Mesendoderm (in vitro differentiated cells): ENCODE measurements around the gene KLHL25.
"Not testable (repeated sequence)": the region's sequence is repeated elsewhere in the genome, so short reads cannot be mapped to it uniquely, and the experiment has no call there.

Experiments used
- DNase-seq: peaks from one replicate; pipeline ENCODE4 v3.0.0; 2013
- H2AK5ac ChIP-seq: 2 replicates; pipeline ENCODE4 v1.6.1; 2013; ENCODE audit warnings: low read length, inconsistent platforms
- H2BK120ac ChIP-seq: 2 replicates; pipeline ENCODE4 v1.6.1; 2013; ENCODE audit warnings: low read depth, mild to moderate bottlenecking, low read length, moderate library complexity, mixed read lengths
- H2BK15ac ChIP-seq: replicated peaks from 2 replicates; pipeline ENCODE4 v1.6.1; 2013; ENCODE audit warnings: low read depth, mild to moderate bottlenecking, moderate library complexity
- H2BK5ac ChIP-seq: 2 replicates; pipeline ENCODE4 v1.6.1; 2013; ENCODE audit warnings: low read length, inconsistent platforms
- H3K18ac ChIP-seq: 2 replicates; pipeline ENCODE4 v1.6.1; 2013; ENCODE audit warnings: mild to moderate bottlenecking, low read length, mixed read lengths
- H3K23ac ChIP-seq: one replicate; pipeline ENCODE4 v1.6.1; 2013; ENCODE audit warnings: low read length
- H3K27ac ChIP-seq: 2 replicates; pipeline ENCODE4 v1.5.1; 2013; ENCODE audit warnings: low read depth, mild to moderate bottlenecking, inconsistent platforms, low read length, moderate library complexity
- H3K27me3 ChIP-seq: 2 replicates; pipeline ENCODE4 v1.6.1; 2013; ENCODE audit warnings: low read length, control low read depth, mild to moderate bottlenecking, inconsistent platforms; ENCODE audit not compliant: insufficient read depth, poor library complexity
- H3K36me3 ChIP-seq: 2 replicates; pipeline ENCODE4 v1.6.1; 2013; ENCODE audit warnings: low read length, inconsistent platforms; ENCODE audit not compliant: control insufficient read depth, insufficient read depth
- H3K4ac ChIP-seq: one replicate; pipeline ENCODE4 v1.6.1; 2013; ENCODE audit warnings: low read depth, mild to moderate bottlenecking, low read length, moderate library complexity
- H3K4me1 ChIP-seq: 2 replicates; pipeline ENCODE4 v1.6.1; 2013; ENCODE audit warnings: low read depth, low read length, inconsistent platforms; ENCODE audit not compliant: control insufficient read depth
- H3K4me2 ChIP-seq: 2 replicates; pipeline ENCODE4 v1.6.1; 2013; ENCODE audit warnings: low read length
- H3K4me3 ChIP-seq: 2 replicates; pipeline ENCODE4 v1.5.1; 2013; ENCODE audit warnings: mild to moderate bottlenecking, low read length
- H3K56ac ChIP-seq: one replicate; pipeline ENCODE4 v1.6.1; 2013; ENCODE audit warnings: low read length
- H3K79me1 ChIP-seq: 2 replicates; pipeline ENCODE4 v1.6.1; 2013; ENCODE audit warnings: low read length, inconsistent platforms
- H3K79me2 ChIP-seq: 2 replicates; pipeline ENCODE4 v1.6.1; 2013; ENCODE audit warnings: mild to moderate bottlenecking, low read length; ENCODE audit not compliant: control insufficient read depth, insufficient read depth
- H3K9ac ChIP-seq: 2 replicates; pipeline ENCODE4 v1.6.1; 2013; ENCODE audit warnings: low read length, inconsistent platforms
- H4K5ac ChIP-seq: one replicate; pipeline ENCODE4 v1.6.1; 2013; ENCODE audit warnings: low read length
- H4K8ac ChIP-seq: one replicate; pipeline ENCODE4 v1.6.1; 2013; ENCODE audit warnings: low read depth, mild to moderate bottlenecking, control low read depth, low read length, moderate library complexity
- WGBS: extraction: QIAGEN DNeasy Blood & Tissue Kit; methylation state at CpG from one replicate; pipeline ENCODE4 v1.1.7; 2013; ENCODE audit warnings: low lambda C conversion rate, missing lambda C conversion rate; ENCODE audit not compliant: insufficient coverage; ENCODE audit errors: extremely low coverage; 5-methylcytosine and 5-hydroxymethylcytosine counted together

KLHL25 gene

DNA sequence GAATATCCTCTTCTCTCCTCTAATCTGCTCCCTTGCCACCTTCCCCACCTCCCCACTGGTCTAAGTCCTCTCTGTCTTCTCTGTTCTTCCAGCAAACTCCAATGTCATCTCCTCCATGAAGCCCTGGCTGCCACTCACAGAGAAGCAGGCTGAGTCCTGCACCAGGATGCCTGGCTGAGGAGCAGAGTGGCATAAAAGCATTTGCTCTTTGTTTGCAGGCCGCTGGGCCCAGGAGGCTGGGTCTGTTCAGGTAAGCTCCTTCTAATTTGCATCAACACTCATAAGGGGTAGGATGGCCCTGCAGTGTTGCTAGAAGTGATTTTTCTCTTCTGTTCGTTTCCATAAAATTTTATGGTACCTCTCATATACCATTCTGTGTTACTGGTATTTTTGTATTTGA is 43.2 kb upstream of the KLHL25 start:
- Histone ChIP-seq H3K27ac (no peak overlapping the region), H3K36me3 (no peaks in the 10 kb centered on the region), H3K18ac (no peak overlapping the region), H3K23ac (no peak overlapping the region), H2BK5ac (no peak overlapping the region), H4K5ac (no peak overlapping the region), H3K4me3 (no peak overlapping the region), H4K8ac (no peak overlapping the region), H3K79me1 (no peaks in the 10 kb centered on the region), H3K4me2 (no peak overlapping the region), H3K4me1 (no peaks in the 10 kb centered on the region), H3K4ac (no peak overlapping the region), H3K27me3 (no peaks in the 10 kb centered on the region), H2BK15ac (no peak overlapping the region), H3K56ac (no peak overlapping the region), H2AK5ac (no peak overlapping the region), H2BK120ac (no peak overlapping the region), H3K79me2 (no peaks in the 10 kb centered on the region), H3K9ac (no peak overlapping the region)
- no CpG with 5 or more reads among the region's 2 CpGs for WGBS
- DNase-seq, result no peak

DNA sequence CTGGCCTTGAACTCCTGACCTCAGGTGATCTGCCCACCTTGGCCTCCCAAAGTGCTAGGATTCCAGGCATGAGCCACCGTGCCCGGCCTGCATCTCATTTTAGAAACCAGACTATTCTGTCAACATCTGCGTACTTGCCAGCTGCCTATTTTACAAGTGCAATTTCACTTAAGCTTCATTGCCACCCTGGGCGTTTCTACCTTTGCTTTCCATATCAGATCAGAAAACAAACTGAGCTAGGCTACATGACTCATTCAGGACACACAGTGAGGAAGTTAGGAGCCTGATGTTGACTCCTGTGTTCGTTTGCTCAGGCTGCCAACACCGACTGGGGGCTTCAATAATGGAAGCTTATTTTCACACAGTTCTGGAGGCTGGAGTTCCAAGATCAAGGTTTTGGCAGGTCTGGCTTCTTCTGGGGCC is 42.3 kb upstream of the KLHL25 start:
- Histone ChIP-seq H2AK5ac (no peak overlapping the region), H2BK15ac (no peak overlapping the region), H3K56ac (no peak overlapping the region), H3K27me3 (no peaks in the 10 kb centered on the region), H3K4me1 (no peaks in the 10 kb centered on the region), H4K5ac (no peak overlapping the region), H3K36me3 (no peaks in the 10 kb centered on the region), H4K8ac (no peak overlapping the region), H3K79me2 (no peaks in the 10 kb centered on the region), H2BK5ac (no peak overlapping the region), H3K4me2 (no peak overlapping the region), H3K27ac (no peak overlapping the region), H3K4me3 (no peak overlapping the region), H2BK120ac (no peak overlapping the region), H3K18ac (no peak overlapping the region), H3K4ac (no peak overlapping the region), H3K23ac (no peak overlapping the region), H3K79me1 (no peaks in the 10 kb centered on the region), H3K9ac (no peak overlapping the region)
- no peak for DNase-seq
- WGBS, result no CpG with 5 or more reads among the region's 6 CpGs

DNA sequence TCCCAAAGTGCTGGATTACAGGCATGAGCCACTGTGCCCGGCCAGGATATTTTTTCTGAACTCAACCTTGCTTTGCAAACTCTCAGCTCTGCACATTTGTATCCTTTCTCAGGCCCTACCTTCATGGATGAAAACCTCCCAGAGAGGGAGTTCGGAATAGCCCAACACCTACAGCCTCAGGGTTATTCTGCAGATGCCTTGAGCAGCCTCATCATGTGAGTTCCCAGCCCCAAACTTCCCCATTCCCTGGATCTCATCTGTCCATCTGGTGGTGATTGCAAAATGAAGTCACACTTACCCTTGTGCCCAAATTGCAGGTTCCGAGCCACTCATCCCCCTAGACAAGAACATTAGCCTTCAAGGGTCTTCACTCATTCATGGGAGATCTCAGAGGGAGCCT is 39.9 kb upstream of the KLHL25 start:
- DNase-seq, result no peak
- H3K23ac ChIP-seq, result no peak overlapping the region
- no peak overlapping the region for H3K27ac ChIP-seq

GRCh38 chr15:85832394-85832793 is 37.7 kb upstream of the KLHL25 start:
- Histone ChIP-seq H3K4me1 (no peaks in the 10 kb centered on the region), H2BK120ac (no peak overlapping the region), H3K4ac (no peak overlapping the region), H2BK15ac (no peak overlapping the region), H3K4me3 (no peak overlapping the region), H2AK5ac (no peak overlapping the region), H3K9ac (no peak overlapping the region), H3K4me2 (no peak overlapping the region), H3K18ac (no peak overlapping the region), H4K8ac (no peak overlapping the region), H4K5ac (no peak overlapping the region), H3K23ac (no peak overlapping the region), H3K27me3 (no peaks in the 10 kb centered on the region), H3K79me1 (no peaks in the 10 kb centered on the region), H2BK5ac (no peak overlapping the region), H3K56ac (no peak overlapping the region), H3K36me3 (no peaks in the 10 kb centered on the region), H3K79me2 (no peaks in the 10 kb centered on the region), H3K27ac (no peak overlapping the region)
- no peak for DNase-seq
- no CpG with 5 or more reads among the region's 4 CpGs for WGBS

More for the DNA sequence above, 39.9 kb upstream of the KLHL25 start:
- no peak overlapping the region for H3K9ac ChIP-seq
- no CpG with 5 or more reads among the region's 3 CpGs for WGBS
- no peak overlapping the region for H3K4me2 ChIP-seq
- no peak overlapping the region for H4K8ac ChIP-seq
- no peaks in the 10 kb centered on the region for H3K79me2 ChIP-seq
- H2BK5ac ChIP-seq, result no peak overlapping the region
- no peak overlapping the region for H3K56ac ChIP-seq
- no peak overlapping the region for H2BK120ac ChIP-seq
- H3K4me3 ChIP-seq, result no peak overlapping the region
- no peak overlapping the region for H2AK5ac ChIP-seq
- H3K4ac ChIP-seq, result no peak overlapping the region
- H4K5ac ChIP-seq, result no peak overlapping the region
- H3K79me1 ChIP-seq, result no peaks in the 10 kb centered on the region
- H3K27me3 ChIP-seq, result no peaks in the 10 kb centered on the region
- H3K18ac ChIP-seq, result no peak overlapping the region
- H2BK15ac ChIP-seq, result no peak overlapping the region
- H3K36me3 ChIP-seq, result no peaks in the 10 kb centered on the region
- no peaks in the 10 kb centered on the region for H3K4me1 ChIP-seq

- no peak overlapping the region for H3K18ac ChIP-seq
Measured at GRCh38 chr15:85831415-85832113, 36.8 kb upstream of the KLHL25 start.

GRCh38 chr15:85829754-85830153 is 35.0 kb upstream of the KLHL25 start:
- no CpG with 5 or more reads among the region's 4 CpGs for WGBS
- H3K79me1 ChIP-seq, result not testable (repeated sequence)

More at GRCh38 chr15:85831415-85832113, 36.8 kb upstream of the KLHL25 start:
- Histone ChIP-seq H3K27me3 (no peaks in the 10 kb centered on the region), H4K8ac (no peak overlapping the region), H4K5ac (no peak overlapping the region), H3K36me3 (no peaks in the 10 kb centered on the region), H3K79me2 (no peaks in the 10 kb centered on the region), H3K4me2 (no peak overlapping the region), H3K27ac (no peak overlapping the region), H3K79me1 (no peaks in the 10 kb centered on the region), H2BK15ac (no peak overlapping the region), H2BK120ac (no peak overlapping the region), H3K56ac (no peak overlapping the region), H3K23ac (no peak overlapping the region), H3K4ac (no peak overlapping the region), H3K4me3 (no peak overlapping the region), H3K9ac (no peak overlapping the region), H3K4me1 (no peaks in the 10 kb centered on the region), H2BK5ac (no peak overlapping the region), H2AK5ac (no peak overlapping the region)
- DNase-seq, result peak; percentile 73
- no CpG with 5 or more reads among the region's 15 CpGs for WGBS

More at GRCh38 chr15:85829754-85830153, 35.0 kb upstream of the KLHL25 start:
- not testable (repeated sequence) for H3K9ac ChIP-seq, H4K5ac ChIP-seq, H3K4ac ChIP-seq, H2BK15ac ChIP-seq, H3K79me2 ChIP-seq, H3K4me1 ChIP-seq, H2BK5ac ChIP-seq, H3K4me3 ChIP-seq, H4K8ac ChIP-seq, DNase-seq, H3K36me3 ChIP-seq, H3K27me3 ChIP-seq, H3K56ac ChIP-seq, H3K27ac ChIP-seq, H3K23ac ChIP-seq, H2BK120ac ChIP-seq, H3K4me2 ChIP-seq, H2AK5ac ChIP-seq, H3K18ac ChIP-seq
